SK-N-SH (cell line): ENCODE data around the gene RAB3D. TPM values are rescaled to one million over a fixed set of nuclear protein-coding genes. Genes with fewer than 3 reads are reported as not detected.

Experiments used
- CTCF ChIA-PET: fragments of 300-600, 350-600 bp; formaldehyde crosslinking; extraction: SDS; loops from one replicate; lab custom pipeline; 2021; lab: Yijun Ruan, JAX
- POLR2A ChIA-PET: fragments of 350-600 bp; sonication (Branson Sonifier 250); formaldehyde crosslinking; extraction: SDS; loops from one replicate; lab custom pipeline; 2020; ENCODE audit warnings: antibody characterized with exemption, inconsistent platforms; lab: Yijun Ruan, JAX
- DNase-seq: peaks from one replicate; pipeline ENCODE4 v3.0.0; 2012
- H2AFZ ChIP-seq: fragments of 200-600 bp; sonication (generic); 2 replicates; pipeline ENCODE4 v1.8.1; 2016; ENCODE audit warnings: antibody characterized with exemption, mild to moderate bottlenecking, low read depth
- H3F3A ChIP-seq: fragments of 200-600 bp; sonication (generic); replicated peaks from 2 replicates; pipeline ENCODE3; 2016; ENCODE audit warnings: antibody characterized with exemption, mild to moderate bottlenecking; ENCODE audit not compliant: insufficient read depth
- H3K27ac ChIP-seq, 2 experiments: fragments of 200-500 bp in 1 of 2; fragments of 200-600 bp in 1 of 2; sonication (Bioruptor generic) in 1 of 2; sonication (generic), shearing (Covaris generic) in 1 of 2; 2 replicates each; pipeline versions ENCODE4 v1.5.1 to v1.6.1; 2014 to 2016; ENCODE audit warnings: low read depth in 2 of 2, inconsistent platforms in 1 of 2, low read length in 1 of 2, mild to moderate bottlenecking in 1 of 2, mixed read lengths in 1 of 2
- H3K27me3 ChIP-seq: fragments of 200-600 bp; sonication (generic), shearing (Covaris generic); 2 replicates; pipeline ENCODE4 v1.6.1; 2016; ENCODE audit warnings: mixed run types; ENCODE audit not compliant: insufficient read depth
- H3K36me3 ChIP-seq, 2 experiments: fragments of 200-500 bp in 1 of 2; fragments of 200-600 bp in 1 of 2; sonication (Bioruptor generic) in 1 of 2; sonication (generic) in 1 of 2; replicated peaks in 1 of 2; 2 replicates each; pipeline versions ENCODE3 to v1.5.1; 2014 to 2016; ENCODE audit warnings: low read length in 1 of 2, mild to moderate bottlenecking in 1 of 2; ENCODE audit not compliant: insufficient read depth in 2 of 2, control insufficient read depth in 1 of 2
- H3K4me1 ChIP-seq, 2 experiments: fragments of 200-500 bp in 1 of 2; fragments of 200-600 bp in 1 of 2; sonication (Bioruptor generic) in 1 of 2; sonication (generic), shearing (Covaris generic) in 1 of 2; 2 replicates each; pipeline versions ENCODE4 v1.5.1 to v1.6.1; 2014 to 2016; ENCODE audit warnings: low read depth in 1 of 2, low read length in 1 of 2, mixed run types in 1 of 2; ENCODE audit not compliant: insufficient read depth in 2 of 2, control insufficient read depth in 1 of 2
- H3K4me2 ChIP-seq: fragments of 200-600 bp; sonication (generic), shearing (Covaris generic); 2 replicates; pipeline ENCODE4 v1.6.1; 2017; ENCODE audit warnings: mixed run types
- H3K4me3 ChIP-seq, 2 experiments: fragments of 200-500 bp in 1 of 2; fragments of 200-600 bp in 1 of 2; sonication (Bioruptor generic) in 1 of 2; sonication (generic), shearing (Covaris generic) in 1 of 2; 2 replicates each; pipeline versions ENCODE4 v1.5.1 to v1.8.1; 2014 to 2016; ENCODE audit warnings: low read depth in 2 of 2, inconsistent platforms in 1 of 2, low read length in 1 of 2, mild to moderate bottlenecking in 1 of 2, mixed read lengths in 1 of 2, moderate library complexity in 1 of 2
- H3K79me2 ChIP-seq: fragments of 200-600 bp; sonication (generic); 2 replicates; pipeline ENCODE4 v1.8.1; 2017; ENCODE audit warnings: mild to moderate bottlenecking; ENCODE audit not compliant: insufficient read depth
- H3K9ac ChIP-seq: fragments of 200-600 bp; sonication (generic); 2 replicates; pipeline ENCODE4 v1.6.1; 2017; ENCODE audit warnings: mixed run types
- H3K9me2 ChIP-seq: fragments of 200-600 bp; sonication (generic); 2 replicates; pipeline ENCODE4 v1.6.1; 2017; ENCODE audit warnings: mixed run types
- H3K9me3 ChIP-seq: fragments of 200-600 bp; sonication (generic); 2 replicates; pipeline ENCODE4 v1.6.1; 2017; ENCODE audit warnings: mixed run types, mild to moderate bottlenecking, moderate library complexity
- H4K20me1 ChIP-seq: fragments of 200-600 bp; sonication (generic); 2 replicates; pipeline ENCODE4 v1.6.1; 2017; ENCODE audit warnings: mild to moderate bottlenecking, mixed run types; ENCODE audit not compliant: insufficient read depth
- CHD2 ChIP-seq: fragments of 150-350 bp; IDR thresholded peaks from 2 replicates; pipeline ENCODE4 v1.6.1; 2018; ENCODE audit warnings: low read length; ENCODE audit not compliant: partially characterized antibody
- ELF1 ChIP-seq: IDR thresholded peaks from 2 replicates; pipeline ENCODE4 v1.4.0; 2012
- EP300 ChIP-seq, 2 experiments: IDR thresholded peaks; 2 replicates each; pipeline versions ENCODE4 v1.4.0 to v1.6.1; 2012; ENCODE audit warnings: borderline replicate concordance in 1 of 2, low read depth in 1 of 2, low read length in 1 of 2
- FOSL2 ChIP-seq: IDR thresholded peaks from 2 replicates; pipeline ENCODE4 v1.4.0; 2012; ENCODE audit warnings: low read depth, mild to moderate bottlenecking, moderate library complexity, borderline replicate concordance
- FOXM1 ChIP-seq: IDR thresholded peaks from 2 replicates; pipeline ENCODE4 v1.4.0; 2012; ENCODE audit warnings: low read depth, mild to moderate bottlenecking
- GABPA ChIP-seq: IDR thresholded peaks from 2 replicates; pipeline ENCODE4 v1.4.0; 2012; ENCODE audit warnings: low read depth, mild to moderate bottlenecking
- GATA2 ChIP-seq: sonication (generic); formaldehyde crosslinking; IDR thresholded peaks from 2 replicates; pipeline ENCODE4 v1.5.0; 2020; ENCODE audit warnings: mild to moderate bottlenecking, missing genetic modification reagents
- JUND ChIP-seq: IDR thresholded peaks from 2 replicates; pipeline ENCODE4 v1.4.0; 2012
- MEF2A ChIP-seq: IDR thresholded peaks from 2 replicates; pipeline ENCODE4 v1.4.0; 2012; ENCODE audit warnings: low read depth, borderline replicate concordance
- RFX5 ChIP-seq: IDR thresholded peaks from 2 replicates; pipeline ENCODE4 v1.6.1; 2012; ENCODE audit warnings: mild to moderate bottlenecking, improper control_type of control experiment, low read length
- SIN3A ChIP-seq: IDR thresholded peaks from 2 replicates; pipeline ENCODE4 v1.6.1; 2012; ENCODE audit warnings: low read depth, mild to moderate bottlenecking, low read length, moderate library complexity, borderline replicate concordance
- SMC3 ChIP-seq: IDR thresholded peaks from 2 replicates; pipeline ENCODE4 v1.6.1; 2012; ENCODE audit warnings: low read depth, low read length, improper control_type of control experiment
- WGBS: methylation state at CpG from one replicate; pipeline ENCODE4 v1.1.6; 2017; ENCODE audit warnings: low lambda C conversion rate; 5-methylcytosine and 5-hydroxymethylcytosine counted together
- polyA plus RNA-seq, 3 experiments: library from polyadenylated mRNA; depleted of rRNA; stranded (reverse); fragments of >200 nt; gene quantifications; 2 replicates each; pipeline ENCODE4 v1.2.3, GENCODE V29; 2012
- TF ChIP-seq, protein P1 (sequence below): fragments of 150-350 bp; IDR thresholded peaks from 2 replicates; pipeline ENCODE4 v1.6.1; 2017; ENCODE audit warnings: antibody characterized with exemption, low read length, low read depth, borderline replicate concordance
- TF ChIP-seq, protein P2 (sequence below): IDR thresholded peaks from 2 replicates; pipeline ENCODE4 v1.4.0; 2012; ENCODE audit warnings: low read depth, borderline replicate concordance

The RAB3D gene
- polyA plus RNA-seq, 1 of the 3 experiments (the other 2 are of a cell fraction), result 27.0 TPM

- Histone ChIP-seq H3K9me3 (no peaks in the 10 kb centered on the region), H3F3A (no peaks in the 10 kb centered on the region), H3K4me1 (peaks cover 0 to 5% of the 10 kb centered on the region in 2 experiments; a peak in 1 of 4 replicates), H3K9ac (no peak overlapping the region), H3K27ac (no peak overlapping the region), H3K4me3 (no peak overlapping the region), H3K79me2 (no peaks in the 10 kb centered on the region)
- CTCF ChIA-PET, result interaction anchor here (0.6 to 1.5 kb wide), 3 partner anchors 15 to 203 kb away, joined by 3 to 4 read pairs (median 4); no protein-coding TSS in a partner anchor
- 80% methylated on average over 5 of the region's 5 CpGs for WGBS
- no peak for TF ChIP-seq ELF1
- TF ChIP-seq, protein P1, sequence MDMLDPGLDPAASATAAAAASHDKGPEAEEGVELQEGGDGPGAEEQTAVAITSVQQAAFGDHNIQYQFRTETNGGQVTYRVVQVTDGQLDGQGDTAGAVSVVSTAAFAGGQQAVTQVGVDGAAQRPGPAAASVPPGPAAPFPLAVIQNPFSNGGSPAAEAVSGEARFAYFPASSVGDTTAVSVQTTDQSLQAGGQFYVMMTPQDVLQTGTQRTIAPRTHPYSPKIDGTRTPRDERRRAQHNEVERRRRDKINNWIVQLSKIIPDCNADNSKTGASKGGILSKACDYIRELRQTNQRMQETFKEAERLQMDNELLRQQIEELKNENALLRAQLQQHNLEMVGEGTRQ, result no peak
- TF ChIP-seq GABPA, result no peak
- TF ChIP-seq, all 33 proteins: peak for 0
- POLR2A ChIA-PET, result no interaction called here
- H2AFZ ChIP-seq, result no peak overlapping the region
- DNase-seq, result no peak
- H3K4me2 ChIP-seq, result no peak overlapping the region
- no peaks in the 10 kb centered on the region for H3K9me2 ChIP-seq
- no peaks in the 10 kb centered on the region; the same call in 1 of the 2 replicates for H3K27me3 ChIP-seq
- H3K36me3 ChIP-seq, result no peaks in the 10 kb centered on the region
- H4K20me1 ChIP-seq, result no peaks in the 10 kb centered on the region
These were observed 59.8 kb downstream of the RAB3D start for GRCh38 chr19:11279505-11280236.

DNA sequence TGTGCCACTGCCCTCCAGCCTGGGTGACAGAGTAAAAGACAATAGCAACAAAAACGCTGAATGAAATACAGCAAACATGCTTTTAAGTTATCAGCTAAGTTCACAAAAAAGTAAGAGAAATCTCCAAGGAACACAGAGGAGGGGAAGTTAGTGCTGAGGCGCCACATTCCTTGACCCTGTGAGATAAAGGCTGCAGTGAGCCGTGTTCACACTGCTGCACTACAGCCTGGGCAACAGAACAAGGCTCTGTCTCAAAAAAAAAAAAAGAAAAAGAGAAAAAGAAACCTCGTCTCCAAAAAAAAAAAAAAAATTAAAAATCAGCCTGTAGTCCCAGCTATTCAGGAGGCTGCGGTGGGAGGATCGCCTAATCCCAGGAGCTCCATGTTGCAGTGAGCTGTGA lies 60.8 kb downstream of the RAB3D start:
- H3K9ac ChIP-seq, result no peak overlapping the region
- H3K79me2 ChIP-seq, result no peaks in the 10 kb centered on the region
- no peak overlapping the region for H3K4me2 ChIP-seq
- no peaks in the 10 kb centered on the region for H3K9me2 ChIP-seq
- no peaks in the 10 kb centered on the region for H4K20me1 ChIP-seq
- no peak overlapping the region for H3K4me3 ChIP-seq
- H3K4me1 ChIP-seq, result peaks cover 0 to 5% of the 10 kb centered on the region in 2 experiments; a peak in 1 of 4 replicates
- no peaks in the 10 kb centered on the region for H3K9me3 ChIP-seq
- ChIA-PET CTCF (interaction anchor here (1.2 to 1.5 kb wide), 2 partner anchors 14 to 204 kb away, joined by 4 read pairs; no protein-coding TSS in a partner anchor), POLR2A (no interaction called here)
- H3K27ac ChIP-seq, result no peak overlapping the region
- DNase-seq, result no peak
- TF ChIP-seq RFX5 (no peak), GATA2 (CRISPR knock-in tag) (no peak), EP300 (IDR thresholded peaks at IDR 0.05; ENCODE audit: borderline replicate concordance in 1 of 2, low read depth in 1 of 2, low read length in 1 of 2) (no peak)
- TF ChIP-seq, protein P1, result no peak
- H3K27me3 ChIP-seq, result no peaks in the 10 kb centered on the region; the same call in 1 of the 2 replicates
- no peak overlapping the region for H2AFZ ChIP-seq
- WGBS, result 55% methylated on average over 6 of the region's 6 CpGs
- no peaks in the 10 kb centered on the region for H3K36me3 ChIP-seq
- H3F3A ChIP-seq, result no peaks in the 10 kb centered on the region

DNA sequence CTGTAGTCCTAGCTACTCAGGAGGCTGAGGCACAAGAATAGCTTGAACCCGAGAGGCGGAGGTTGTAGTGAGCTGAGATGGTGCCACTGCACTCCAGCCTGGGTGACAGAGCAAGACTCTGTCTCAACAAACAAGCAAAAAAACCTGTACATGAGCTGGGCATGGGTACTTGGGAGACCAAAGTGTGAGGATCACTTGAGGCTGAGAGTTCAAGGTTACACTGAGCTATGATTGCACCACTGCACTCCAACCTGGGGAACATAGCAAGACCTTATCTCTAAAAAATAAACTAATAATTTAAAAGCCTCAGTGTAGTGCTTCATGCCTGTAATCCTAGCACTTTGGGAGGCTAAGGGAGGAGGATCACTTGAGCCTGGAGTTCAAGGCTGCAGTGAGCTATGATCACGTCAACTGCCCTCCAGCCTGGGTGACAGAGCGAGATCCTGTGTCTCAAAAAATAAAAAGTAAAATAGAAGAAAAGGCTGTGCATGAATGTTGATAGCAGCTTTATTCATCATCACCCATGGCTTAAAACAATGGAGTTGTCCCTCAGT lies 64.8 kb downstream of the RAB3D start:
- Histone ChIP-seq H3K4me1 (no peaks in the 10 kb centered on the region), H3K27ac (no peak overlapping the region), H3K79me2 (no peaks in the 10 kb centered on the region), H3K9ac (no peak overlapping the region), H3K4me3 (no peak overlapping the region), H2AFZ (no peak overlapping the region), H3K9me2 (no peaks in the 10 kb centered on the region), H3F3A (no peaks in the 10 kb centered on the region), H4K20me1 (no peaks in the 10 kb centered on the region), H3K4me2 (no peak overlapping the region), H3K9me3 (no peaks in the 10 kb centered on the region), H3K27me3 (no peaks in the 10 kb centered on the region; the same call in 1 of the 2 replicates), H3K36me3 (no peaks in the 10 kb centered on the region)
- CTCF ChIA-PET, result interaction anchor here (0.6 to 1.6 kb wide), 6 partner anchors 10 to 404 kb away, joined by 3 to 8 read pairs (median 3); partner anchors contain the start of gene DOCK6
- no peak for DNase-seq
- POLR2A ChIA-PET, result no interaction called here
- WGBS, result 75% methylated on average over 4 of the region's 4 CpGs
- TF ChIP-seq CHD2, result no peak
- no peak for TF ChIP-seq SIN3A
- no peak for TF ChIP-seq JUND
- TF ChIP-seq GABPA, result no peak
- TF ChIP-seq FOXM1, result no peak
- TF ChIP-seq, protein P1, result no peak
- no peak for TF ChIP-seq EP300 (IDR thresholded peaks at IDR 0.05; ENCODE audit: borderline replicate concordance in 1 of 2, low read depth in 1 of 2, low read length in 1 of 2)
- TF ChIP-seq, protein P2, sequence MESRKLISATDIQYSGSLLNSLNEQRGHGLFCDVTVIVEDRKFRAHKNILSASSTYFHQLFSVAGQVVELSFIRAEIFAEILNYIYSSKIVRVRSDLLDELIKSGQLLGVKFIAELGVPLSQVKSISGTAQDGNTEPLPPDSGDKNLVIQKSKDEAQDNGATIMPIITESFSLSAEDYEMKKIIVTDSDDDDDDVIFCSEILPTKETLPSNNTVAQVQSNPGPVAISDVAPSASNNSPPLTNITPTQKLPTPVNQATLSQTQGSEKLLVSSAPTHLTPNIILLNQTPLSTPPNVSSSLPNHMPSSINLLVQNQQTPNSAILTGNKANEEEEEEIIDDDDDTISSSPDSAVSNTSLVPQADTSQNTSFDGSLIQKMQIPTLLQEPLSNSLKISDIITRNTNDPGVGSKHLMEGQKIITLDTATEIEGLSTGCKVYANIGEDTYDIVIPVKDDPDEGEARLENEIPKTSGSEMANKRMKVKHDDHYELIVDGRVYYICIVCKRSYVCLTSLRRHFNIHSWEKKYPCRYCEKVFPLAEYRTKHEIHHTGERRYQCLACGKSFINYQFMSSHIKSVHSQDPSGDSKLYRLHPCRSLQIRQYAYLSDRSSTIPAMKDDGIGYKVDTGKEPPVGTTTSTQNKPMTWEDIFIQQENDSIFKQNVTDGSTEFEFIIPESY, result no peak
- no peak for TF ChIP-seq SMC3
- TF ChIP-seq FOSL2, result no peak
- TF ChIP-seq MEF2A, result no peak
